Panc1 (cell line): ENCODE measurements around the gene ACOT12.

Source experiments
- POLR2AphosphoS5 ChIP-seq: IDR thresholded peaks from 2 replicates; pipeline ENCODE4 v1.6.1; 2012; ENCODE audit warnings: mild to moderate bottlenecking, low read depth, low read length, moderate library complexity
- TCF7L2 ChIP-seq: IDR thresholded peaks from 2 replicates; pipeline ENCODE4 v1.6.1; 2011; ENCODE audit warnings: mild to moderate bottlenecking, low read depth, low read length, inconsistent platforms
- TF ChIP-seq, protein P1 (sequence below): fragments of 450-650 bp; IDR thresholded peaks from 2 replicates; pipeline ENCODE4 v1.5.1; 2017; ENCODE audit warnings: mild to moderate bottlenecking

GRCh38 chr5:81290146-81290545 lies 103.8 kb downstream of the ACOT12 start:
- no peak for TF ChIP-seq TCF7L2
- TF ChIP-seq, protein P1, sequence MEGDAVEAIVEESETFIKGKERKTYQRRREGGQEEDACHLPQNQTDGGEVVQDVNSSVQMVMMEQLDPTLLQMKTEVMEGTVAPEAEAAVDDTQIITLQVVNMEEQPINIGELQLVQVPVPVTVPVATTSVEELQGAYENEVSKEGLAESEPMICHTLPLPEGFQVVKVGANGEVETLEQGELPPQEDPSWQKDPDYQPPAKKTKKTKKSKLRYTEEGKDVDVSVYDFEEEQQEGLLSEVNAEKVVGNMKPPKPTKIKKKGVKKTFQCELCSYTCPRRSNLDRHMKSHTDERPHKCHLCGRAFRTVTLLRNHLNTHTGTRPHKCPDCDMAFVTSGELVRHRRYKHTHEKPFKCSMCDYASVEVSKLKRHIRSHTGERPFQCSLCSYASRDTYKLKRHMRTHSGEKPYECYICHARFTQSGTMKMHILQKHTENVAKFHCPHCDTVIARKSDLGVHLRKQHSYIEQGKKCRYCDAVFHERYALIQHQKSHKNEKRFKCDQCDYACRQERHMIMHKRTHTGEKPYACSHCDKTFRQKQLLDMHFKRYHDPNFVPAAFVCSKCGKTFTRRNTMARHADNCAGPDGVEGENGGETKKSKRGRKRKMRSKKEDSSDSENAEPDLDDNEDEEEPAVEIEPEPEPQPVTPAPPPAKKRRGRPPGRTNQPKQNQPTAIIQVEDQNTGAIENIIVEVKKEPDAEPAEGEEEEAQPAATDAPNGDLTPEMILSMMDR = no peak
- no peak for TF ChIP-seq POLR2AphosphoS5
